HG02970 (cell line): ENCODE measurements around the gene ADH1C.
"Not testable (repeated sequence)": the region's sequence is repeated elsewhere in the genome, so short reads cannot be mapped to it uniquely, and the experiment has no call there.

Source experiments
- ATAC-seq: cut with Tn5 transposase; IDR thresholded peaks from one replicate; pipeline ENCODE4 v1.9.1; 2021; ENCODE audit warnings: mild to moderate bottlenecking, moderate library complexity, moderate number of reproducible peaks; ENCODE audit not compliant: unreplicated experiment, low FRiP score

ADH1C gene

GRCh38 chr4:99359480-99360204 lies 7.1 kb upstream of the ADH1C start:
- no peak for ATAC-seq

GRCh38 chr4:99357948-99358347 lies 5.4 kb upstream of the ADH1C start:
- ATAC-seq: no peak

GRCh38 chr4:99356992-99357391 lies 4.4 kb upstream of the ADH1C start:
- no peak for ATAC-seq

GRCh38 chr4:99356149-99356548 lies 3.6 kb upstream of the ADH1C start:
- ATAC-seq: not testable (repeated sequence)

GRCh38 chr4:99351487-99351886 lies 1.1 kb downstream of the ADH1C start:
- no peak for ATAC-seq

GRCh38 chr4:99349338-99349737 lies 3.2 kb downstream of the ADH1C start:
- ATAC-seq: no peak

GRCh38 chr4:99342624-99343023 lies 9.9 kb downstream of the ADH1C start:
- not testable (repeated sequence) for ATAC-seq

- ATAC-seq: no peak
Observed at GRCh38 chr4:99341426-99341825, 11.1 kb downstream of the ADH1C start.

- ATAC-seq: no peak
Observed at GRCh38 chr4:99339172-99339571, 13.4 kb downstream of the ADH1C start.

- no peak for ATAC-seq
Observed at GRCh38 chr4:99336553-99336952, 16.0 kb downstream of the ADH1C start.

- no peak for ATAC-seq
Observed at GRCh38 chr4:99334880-99335279, 17.7 kb downstream of the ADH1C start.

GRCh38 chr4:99330648-99331047 lies 21.9 kb downstream of the ADH1C start:
- ATAC-seq: no peak

- ATAC-seq: no peak
Observed at GRCh38 chr4:99329876-99330275, 22.7 kb downstream of the ADH1C start.

- ATAC-seq: no peak
Observed at GRCh38 chr4:99324979-99325378, 27.6 kb downstream of the ADH1C start.

GRCh38 chr4:99324361-99324760 lies 28.2 kb downstream of the ADH1C start:
- ATAC-seq: no peak

GRCh38 chr4:99323756-99324155 lies 28.8 kb downstream of the ADH1C start:
- ATAC-seq: no peak

GRCh38 chr4:99321241-99322191 lies 31.0 kb downstream of the ADH1C start, which contains the start of gene ADH1B:
TSS of gene ADH1B (minus strand) at chr4:99321401. CDS start at chr4:99321331, 70 bp downstream.
- ATAC-seq: no peak

- ATAC-seq: not testable (repeated sequence)
Observed at GRCh38 chr4:99317811-99318210, 34.7 kb downstream of the ADH1C start.

GRCh38 chr4:99317354-99317753 lies 35.2 kb downstream of the ADH1C start:
- ATAC-seq: no peak

GRCh38 chr4:99315839-99316238 lies 36.7 kb downstream of the ADH1C start:
- ATAC-seq: no peak

- no peak for ATAC-seq
Observed at GRCh38 chr4:99314211-99314610, 38.3 kb downstream of the ADH1C start.
